ENCODE results near the gene PDILT.

- no peak for TF ChIP-seq CTCF (IDR thresholded peaks at IDR 0.05; ENCODE audit: insufficient read depth, low read length, poor library complexity, severe bottlenecking)
- TF ChIP-seq EZH2phosphoT487 (conservative IDR thresholded peaks at IDR 0.05; ENCODE audit: low read length), result no peak
Measured at GRCh38 chr16:20314575-20314974, 90.0 kb downstream of the PDILT start.

Data from SU-DHL-6 (cell line).